GM21367 (cell line): Measurements from ENCODE around the gene OR51L1.
"Not testable (repeated sequence)": the region's sequence is repeated elsewhere in the genome, so short reads cannot be mapped to it uniquely, and the experiment has no call there.

ENCODE experiments used
- ATAC-seq: cut with Tn5 transposase; IDR thresholded peaks from one replicate; pipeline ENCODE4 v1.9.1; 2021; ENCODE audit not compliant: unreplicated experiment

The OR51L1 gene, protein sequence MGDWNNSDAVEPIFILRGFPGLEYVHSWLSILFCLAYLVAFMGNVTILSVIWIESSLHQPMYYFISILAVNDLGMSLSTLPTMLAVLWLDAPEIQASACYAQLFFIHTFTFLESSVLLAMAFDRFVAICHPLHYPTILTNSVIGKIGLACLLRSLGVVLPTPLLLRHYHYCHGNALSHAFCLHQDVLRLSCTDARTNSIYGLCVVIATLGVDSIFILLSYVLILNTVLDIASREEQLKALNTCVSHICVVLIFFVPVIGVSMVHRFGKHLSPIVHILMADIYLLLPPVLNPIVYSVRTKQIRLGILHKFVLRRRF

GRCh38 chr11:4994551-4994950 is at the start of gene OR51L1:
OR51L1 (plus strand) TSS chr11:4994851; CDS start chr11:4998983, 4,132 bp downstream.
- ATAC-seq = no peak

- ATAC-seq = no peak
Observed at GRCh38 chr11:4947505-4947904, 47.1 kb upstream of the OR51L1 start, which contains the start of gene OR51A4. OR51A4 (minus strand) TSS chr11:4947605; CDS start chr11:4947100, 505 bp downstream.

- ATAC-seq = not testable (repeated sequence)
Observed at GRCh38 chr11:4955613-4956012, 39.0 kb upstream of the OR51L1 start, which contains the start of gene OR51A2. OR51A2 (minus strand) TSS chr11:4955713; CDS start chr11:4955713, 0 bp downstream.

DNA sequence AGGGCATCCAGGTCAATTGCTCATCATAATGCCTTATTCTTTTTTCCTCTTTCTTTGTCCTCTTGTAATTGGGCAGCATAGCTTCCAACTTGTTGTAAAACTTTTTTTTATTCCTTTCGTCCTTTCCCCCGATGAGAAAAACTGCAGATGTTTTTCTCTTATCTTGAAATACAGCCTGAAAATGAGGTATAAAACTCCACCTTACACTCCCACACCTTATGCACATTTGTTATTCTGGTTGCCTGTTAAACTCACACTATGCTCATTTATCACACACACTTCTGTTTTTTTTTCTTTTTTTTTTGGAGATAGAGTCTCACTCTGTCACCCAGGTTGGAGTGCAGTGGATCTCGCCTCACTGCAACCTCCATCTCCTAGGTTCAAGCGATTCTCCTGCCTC is 37.3 kb upstream of the OR51L1 start:
- ATAC-seq = no peak

GRCh38 chr11:4960877-4961276 is 33.8 kb upstream of the OR51L1 start:
- ATAC-seq = no peak

- no peak for ATAC-seq
Observed at GRCh38 chr11:4962816-4963215, 31.8 kb upstream of the OR51L1 start.

DNA sequence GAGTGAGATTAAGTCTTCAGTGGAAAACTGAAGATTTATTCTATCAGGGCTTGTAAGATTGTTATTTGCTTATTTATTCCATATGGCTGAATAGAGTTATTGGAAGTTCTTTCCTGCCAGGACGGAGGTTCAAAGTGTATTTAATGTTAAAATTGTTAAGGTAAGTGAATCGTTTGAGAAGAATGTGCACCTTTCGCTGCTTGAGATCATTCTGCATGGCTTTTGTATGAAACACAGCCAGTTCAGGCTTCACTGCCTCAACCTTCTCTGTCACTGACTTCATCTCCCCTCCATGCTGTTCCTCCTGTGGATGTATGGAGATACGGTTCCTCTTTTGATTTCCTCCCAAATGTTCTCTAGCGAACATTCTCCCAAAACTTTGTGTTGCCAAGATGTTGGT is 19.2 kb upstream of the OR51L1 start:
- ATAC-seq = no peak

GRCh38 chr11:4979036-4979435 is 15.6 kb upstream of the OR51L1 start:
- no peak for ATAC-seq

GRCh38 chr11:4982678-4983077 is 12.0 kb upstream of the OR51L1 start:
- ATAC-seq = no peak

DNA sequence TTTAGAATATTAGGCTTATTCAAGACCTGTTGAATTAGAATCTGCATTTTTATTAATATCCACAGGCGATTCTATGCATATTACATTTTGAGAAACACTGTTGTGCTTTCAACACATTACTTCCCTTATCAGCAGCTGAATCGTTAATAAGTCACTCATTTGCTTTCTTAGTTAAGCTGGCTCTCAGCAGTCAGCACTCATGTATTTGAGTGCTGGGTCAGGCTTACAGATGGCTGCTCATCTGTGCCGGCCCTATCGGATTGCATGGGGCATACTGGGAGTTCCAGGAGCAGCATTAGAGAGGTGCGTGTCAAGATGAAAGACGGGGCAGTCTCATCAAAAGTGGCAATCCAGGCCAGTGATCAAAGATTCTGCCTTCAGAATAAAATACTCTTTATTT is 10.8 kb upstream of the OR51L1 start:
- ATAC-seq = no peak

GRCh38 chr11:4991060-4991459 is 3.6 kb upstream of the OR51L1 start:
- no peak for ATAC-seq

- peak; percentile 67 for ATAC-seq
Observed at GRCh38 chr11:5004424-5005274, 10.0 kb downstream of the OR51L1 start.

DNA sequence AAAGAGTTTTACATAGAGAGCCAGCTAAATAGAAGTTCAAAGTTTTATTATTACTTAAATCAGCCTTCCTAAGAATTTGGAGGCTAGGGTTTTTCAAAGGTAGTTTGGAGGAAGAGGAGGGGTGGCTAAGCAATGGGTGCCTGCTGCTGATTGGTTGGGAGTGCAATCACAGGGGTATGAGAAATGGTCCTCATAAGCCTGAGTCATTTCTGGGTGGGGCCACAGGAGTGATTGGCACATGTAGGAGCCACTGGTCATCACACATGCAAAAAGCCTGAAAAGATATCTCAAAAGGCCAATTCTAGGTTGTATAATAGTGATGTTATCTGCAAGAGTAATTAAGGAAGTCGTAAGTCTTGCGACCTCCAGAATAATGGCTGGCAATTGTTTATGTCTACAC is 12.9 kb downstream of the OR51L1 start:
- no peak for ATAC-seq

- ATAC-seq = no peak
Observed at GRCh38 chr11:5011254-5011653, 16.6 kb downstream of the OR51L1 start.

- no peak for ATAC-seq
Observed at GRCh38 chr11:5013012-5013411, 18.4 kb downstream of the OR51L1 start.

- ATAC-seq = no peak
Observed at GRCh38 chr11:5021996-5022395, 27.3 kb downstream of the OR51L1 start.

DNA sequence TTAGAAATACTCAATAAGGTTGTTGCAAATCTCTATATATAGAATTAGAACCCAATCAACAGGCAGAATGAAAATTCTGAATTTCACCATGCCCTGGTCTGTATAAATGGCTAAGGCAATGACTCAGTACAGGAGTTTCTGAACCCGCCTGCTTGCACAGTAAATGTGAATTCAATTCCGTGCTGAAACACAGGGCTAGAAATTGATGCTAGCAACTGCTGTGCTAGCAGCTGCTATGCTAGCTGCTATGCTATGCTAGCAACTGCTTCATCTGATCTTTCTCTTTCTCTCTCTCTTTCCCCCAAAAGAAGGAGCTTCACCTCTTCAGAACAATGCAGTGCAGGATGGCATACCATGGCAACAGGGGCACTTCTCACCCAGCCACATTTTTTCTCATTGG is 42.0 kb downstream of the OR51L1 start:
- no peak for ATAC-seq

- no peak for ATAC-seq
Observed at GRCh38 chr11:5037926-5038325, 43.3 kb downstream of the OR51L1 start.

DNA sequence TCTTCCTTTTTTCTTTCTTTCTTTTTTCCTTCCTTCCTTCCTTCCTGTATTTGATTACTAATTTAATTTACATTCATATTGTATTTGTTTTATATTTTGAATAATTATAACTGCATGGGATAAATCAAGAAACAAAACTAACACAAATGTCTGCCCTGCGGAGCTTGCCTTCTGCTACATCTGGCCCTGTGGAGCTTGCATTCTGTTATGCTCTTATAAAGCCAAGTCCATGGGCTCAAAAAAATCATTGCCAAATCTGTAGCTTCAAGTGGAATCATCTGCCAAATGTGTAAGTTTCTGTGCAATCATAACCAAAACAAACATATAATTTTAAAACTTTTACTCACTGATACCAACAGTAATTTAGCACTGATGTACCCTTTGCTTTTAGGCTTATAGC is 43.7 kb downstream of the OR51L1 start:
- ATAC-seq = no peak

DNA sequence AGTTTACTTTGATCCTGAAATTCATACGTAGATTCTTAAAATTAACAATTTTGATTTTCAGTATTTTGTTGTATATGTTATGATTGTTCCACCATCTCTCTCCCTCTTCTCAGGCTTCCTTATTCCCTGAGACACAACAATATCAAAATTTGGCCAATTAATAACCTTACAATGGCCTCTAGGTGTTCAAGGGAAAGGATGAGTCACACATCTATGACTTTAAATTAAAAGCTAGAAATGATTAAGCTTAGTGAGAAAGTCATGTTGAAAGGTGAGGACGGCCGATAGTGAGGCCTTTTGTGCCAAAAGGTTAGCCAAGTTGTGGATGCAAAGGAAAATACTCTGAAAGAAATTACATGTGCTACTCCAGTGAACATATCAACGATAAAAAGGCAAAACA is 46.2 kb downstream of the OR51L1 start:
- ATAC-seq = no peak

DNA sequence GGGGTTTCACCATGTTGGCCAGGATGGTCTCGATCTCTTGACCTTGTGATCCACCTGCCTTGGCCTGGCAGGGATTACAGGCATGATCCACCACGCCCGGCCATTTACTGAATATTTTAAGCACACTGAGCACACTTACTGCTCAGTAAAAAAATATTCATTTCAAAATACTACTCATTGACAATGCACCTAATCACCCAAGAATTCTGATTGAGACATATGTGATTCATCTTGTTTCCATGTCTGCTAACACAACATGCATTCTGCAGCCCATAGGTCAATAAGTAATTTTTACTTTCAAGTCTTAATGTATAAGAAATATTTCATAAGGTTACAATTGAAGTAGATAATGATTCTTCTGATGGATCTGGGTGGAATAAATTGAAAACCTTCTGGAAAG is 47.4 kb downstream of the OR51L1 start:
- ATAC-seq = no peak

GRCh38 chr11:5043380-5043779 is 48.7 kb downstream of the OR51L1 start:
- no peak for ATAC-seq
